GM19397 (cell line): Measurements from ENCODE around the gene LAMTOR2.
A peak's percentile ranks its signal among the peaks of the same experiment; 100 is the strongest.

Experiments
- ATAC-seq: cut with Tn5 transposase; IDR thresholded peaks from one replicate; pipeline ENCODE4 v1.9.1; 2021; ENCODE audit warnings: mild to moderate bottlenecking, moderate library complexity; ENCODE audit not compliant: unreplicated experiment

Gene LAMTOR2

GRCh38 chr1:156096640-156097391 lies 42.2 kb downstream of the LAMTOR2 start:
- peak; percentile 52 for ATAC-seq

DNA sequence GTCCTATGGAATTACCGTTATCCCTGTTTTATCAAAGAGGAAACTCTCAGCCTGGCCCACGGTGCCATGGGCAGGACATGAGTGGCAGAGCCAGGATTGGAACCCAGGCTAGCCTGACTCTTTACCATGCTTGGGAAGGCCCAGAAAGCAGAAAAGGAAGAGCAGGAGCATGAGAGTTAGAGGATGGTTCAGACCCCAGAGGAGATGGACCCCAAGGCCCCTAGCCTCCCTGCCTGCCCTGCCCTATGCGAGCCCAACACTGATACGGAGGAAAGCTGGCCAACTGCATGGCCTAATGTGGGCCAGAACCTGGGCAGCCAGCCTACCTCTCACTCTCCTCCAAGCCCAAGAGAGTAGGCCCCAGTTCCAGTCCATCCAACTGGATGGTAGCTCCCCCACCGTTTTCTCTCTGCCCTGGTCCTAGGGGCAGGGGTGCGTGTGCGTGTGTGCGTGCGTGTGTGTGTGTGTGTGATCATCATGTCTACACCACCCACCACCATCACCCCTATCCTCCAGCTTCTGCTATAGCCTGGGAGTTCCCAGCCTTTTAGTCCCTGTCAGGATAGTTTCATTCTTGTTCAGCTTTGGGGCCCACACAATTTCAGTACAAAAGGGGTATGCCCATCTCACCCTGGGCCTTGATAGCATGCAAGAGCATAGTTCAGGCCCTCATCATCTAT lies 43.1 kb downstream of the LAMTOR2 start:
- no peak for ATAC-seq

DNA sequence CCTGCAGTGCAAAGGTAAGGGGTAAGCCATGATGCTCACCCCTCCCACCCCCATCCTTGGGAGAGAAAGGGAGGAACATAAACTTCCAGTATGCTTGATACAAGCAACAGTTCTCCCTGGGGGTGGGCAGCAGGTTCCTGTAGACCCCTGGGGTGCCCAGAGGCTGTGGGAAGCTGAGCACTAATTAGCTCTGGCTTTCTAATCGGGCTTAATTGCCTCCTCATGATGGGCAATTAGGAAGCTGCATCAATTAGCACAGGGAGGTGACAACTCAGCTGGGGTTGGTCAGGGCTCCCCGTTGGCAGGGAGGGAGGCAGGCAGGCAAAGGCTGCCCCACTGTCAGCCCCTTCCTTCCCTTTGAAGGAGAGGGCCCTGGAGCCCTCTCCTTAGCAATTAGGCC lies 44.2 kb downstream of the LAMTOR2 start:
- ATAC-seq = no peak

GRCh38 chr1:156099282-156099681 lies 44.7 kb downstream of the LAMTOR2 start:
- ATAC-seq = no peak

DNA sequence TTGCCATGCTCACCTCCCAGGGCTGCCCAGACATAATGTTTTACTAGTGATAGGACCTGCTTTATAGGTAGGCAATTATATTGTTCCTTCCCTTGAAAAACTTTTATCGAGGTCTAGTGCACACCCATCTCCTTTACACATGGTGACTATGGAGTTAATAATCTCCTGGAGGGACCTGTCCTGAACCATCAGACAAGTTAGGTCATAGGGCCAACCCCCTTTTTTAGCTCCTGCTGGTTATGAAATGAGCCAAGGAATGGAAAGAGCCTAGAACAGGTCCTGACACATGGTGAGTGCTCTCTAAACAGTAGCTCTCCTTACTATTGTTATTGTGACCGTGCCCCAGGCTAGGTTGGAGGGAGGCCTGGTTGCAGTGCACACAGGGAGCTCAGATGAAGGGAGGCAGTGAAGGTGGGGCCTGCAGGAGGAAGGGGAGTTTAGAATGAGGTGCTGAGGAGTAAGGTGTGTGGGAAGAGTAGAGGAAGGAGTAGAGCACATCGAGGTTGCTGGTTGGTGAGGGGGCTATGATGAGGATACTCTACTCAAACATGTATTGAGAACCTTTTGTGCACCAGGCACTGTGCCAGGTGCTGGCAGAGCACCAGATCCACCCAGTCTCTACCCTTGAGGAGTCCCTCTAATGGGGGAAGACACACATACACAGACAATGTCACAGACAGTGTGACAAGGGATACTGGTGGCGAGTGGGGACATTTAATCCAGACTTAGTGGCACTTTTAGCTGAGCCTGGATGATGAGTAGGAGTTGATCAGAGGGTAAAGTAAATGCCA lies 45.8 kb downstream of the LAMTOR2 start:
- no peak for ATAC-seq

- ATAC-seq = no peak
Measured at GRCh38 chr1:156101880-156102279, 47.3 kb downstream of the LAMTOR2 start.

DNA sequence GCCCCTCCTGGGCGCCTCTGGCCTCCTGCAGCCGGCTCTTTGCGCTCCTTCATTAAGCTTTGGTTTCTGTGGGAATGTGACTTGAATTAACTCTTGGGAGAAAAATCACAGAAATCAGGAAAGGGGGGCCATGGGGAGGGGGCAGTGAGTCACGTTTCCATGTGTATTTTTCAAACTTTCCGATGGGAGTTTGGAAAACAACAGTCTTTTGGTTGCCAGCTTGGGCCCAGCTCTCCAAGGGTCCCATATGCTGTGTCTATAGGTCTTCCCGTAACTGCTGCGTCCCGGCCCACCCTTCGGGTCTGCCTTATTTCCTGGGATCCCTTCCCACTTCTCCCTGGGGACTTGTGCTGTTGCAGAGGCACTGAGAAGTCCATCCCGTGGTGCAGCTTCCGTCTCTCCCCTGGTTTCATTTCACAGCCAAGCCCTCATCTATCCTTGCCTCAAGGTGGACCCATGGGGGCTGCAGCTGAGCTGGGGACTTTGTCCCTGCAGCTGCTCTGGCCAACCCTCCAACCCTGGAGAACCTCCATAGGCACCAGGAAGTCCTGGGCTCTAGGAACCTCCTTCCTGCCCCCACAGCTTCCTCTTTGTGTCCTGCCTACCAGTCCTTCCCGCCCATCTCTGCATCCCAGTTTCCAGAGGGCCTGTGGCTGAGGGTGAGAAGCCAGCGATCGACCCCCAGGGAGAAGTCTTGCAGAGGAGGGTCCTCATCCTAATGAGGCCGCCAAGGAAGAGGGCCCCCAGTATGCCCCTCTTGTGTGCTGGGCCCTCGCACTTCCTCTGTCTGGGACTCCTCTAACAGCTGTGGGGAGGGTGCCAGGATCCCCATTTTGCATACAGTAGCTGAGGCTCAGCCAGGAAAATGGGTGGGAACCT lies 48.3 kb downstream of the LAMTOR2 start:
- no peak for ATAC-seq

GRCh38 chr1:156103521-156103947 lies 49.0 kb downstream of the LAMTOR2 start:
- no peak for ATAC-seq

GRCh38 chr1:156104065-156104810 lies 49.7 kb downstream of the LAMTOR2 start:
- no peak for ATAC-seq

DNA sequence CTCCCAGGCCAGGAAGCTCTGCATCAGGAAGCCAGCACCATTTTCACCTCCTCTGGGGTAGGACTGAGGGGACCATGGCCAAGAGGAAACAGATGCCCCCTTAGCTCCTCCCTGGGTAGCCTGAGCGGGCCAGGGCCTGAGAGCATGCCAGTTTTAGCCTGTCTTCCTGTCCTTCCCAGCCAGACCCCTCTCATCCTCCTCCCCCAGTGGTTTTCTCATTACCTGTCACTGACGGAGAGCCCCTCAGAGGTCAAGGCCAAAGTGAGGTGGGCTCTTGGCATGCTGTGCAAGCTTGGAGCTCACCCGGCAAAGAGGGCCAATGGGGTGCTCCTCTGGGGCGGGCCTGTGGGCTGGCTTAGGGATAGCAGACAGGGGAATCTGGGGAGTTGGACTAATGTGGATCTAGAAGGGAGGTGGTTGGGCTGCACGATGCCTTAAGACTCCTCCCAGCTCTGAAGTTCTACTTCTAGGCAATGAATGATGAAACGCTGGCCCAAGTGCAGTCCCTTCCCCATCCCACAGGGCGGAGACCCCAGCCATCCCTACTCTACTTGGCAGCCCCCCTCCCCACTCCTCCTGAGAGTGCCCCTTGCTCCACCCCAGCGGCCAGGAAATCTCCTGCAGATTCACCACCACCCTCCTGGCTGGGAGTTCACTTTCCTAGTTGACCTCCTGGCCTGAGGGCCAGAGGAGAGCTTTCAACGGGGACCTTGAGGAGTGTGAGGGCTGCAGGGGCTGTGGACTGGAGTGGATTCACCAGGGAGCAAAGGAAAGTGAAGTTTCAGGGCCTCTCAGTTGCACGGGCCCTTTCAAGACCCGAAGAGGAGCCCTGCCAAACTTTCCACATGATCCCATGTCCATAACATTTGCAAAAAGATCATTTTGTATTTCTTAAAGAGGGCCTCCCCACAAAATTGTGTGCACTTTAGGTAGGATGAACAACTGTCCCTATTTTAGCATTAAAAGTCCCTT lies 50.6 kb downstream of the LAMTOR2 start:
- ATAC-seq = no peak

DNA sequence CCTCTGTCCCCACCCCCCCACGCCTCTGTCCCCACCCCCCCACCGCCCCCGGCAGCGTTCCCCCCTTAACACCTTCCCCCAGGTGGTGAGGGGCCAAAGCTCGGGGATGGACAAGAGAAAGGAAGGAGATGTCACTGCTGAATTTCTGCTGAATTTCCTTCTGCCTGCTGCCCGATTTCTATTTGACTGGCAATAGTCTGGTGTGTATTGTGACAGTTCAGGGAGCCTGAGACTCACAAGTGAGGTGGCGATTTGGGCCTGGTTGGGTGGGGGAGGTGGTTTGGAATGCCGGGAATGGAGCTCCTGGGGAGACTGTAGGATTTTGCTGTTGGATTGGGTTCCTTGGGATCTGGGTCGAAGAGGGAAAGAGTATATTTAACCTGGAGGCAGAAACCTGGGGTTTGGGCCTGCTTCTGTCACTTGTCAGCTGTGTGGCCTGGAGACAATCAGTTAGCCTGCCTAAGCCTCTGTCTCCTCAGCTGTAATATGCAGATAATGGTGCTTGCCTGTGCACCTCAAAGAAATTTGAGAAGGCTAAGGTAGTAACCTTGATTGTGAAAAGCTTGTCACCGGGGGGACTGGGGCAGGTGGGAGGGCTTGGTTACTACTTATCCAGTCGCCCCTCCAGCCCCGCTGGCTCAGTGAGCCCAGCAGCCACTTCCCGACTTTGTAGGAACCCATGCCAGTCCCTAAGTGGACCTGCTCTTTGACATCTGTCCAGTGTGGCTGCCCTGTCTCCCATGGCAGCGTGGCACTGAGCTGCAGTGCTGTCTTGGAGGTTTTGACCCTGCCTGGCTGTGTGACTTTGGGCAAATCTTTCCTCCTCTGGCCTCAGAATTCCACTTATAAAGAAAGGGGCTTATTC lies 52.3 kb downstream of the LAMTOR2 start:
- ATAC-seq = no peak

- no peak for ATAC-seq
Measured at GRCh38 chr1:156108057-156108456, 53.5 kb downstream of the LAMTOR2 start.
